ENCODE measurements around the gene NEMP2. TPM values are rescaled to one million over a fixed set of nuclear protein-coding genes. Genes with fewer than 3 reads are reported as not detected.

The NEMP2 gene
- total RNA-seq, result 6.4 TPM

- peak; percentile 92 for DNase-seq
These were observed at the start of gene NEMP2 for GRCh38 chr2:190534310-190535120. Gene NEMP2 (minus strand): TSS chr2:190534722. CDS start chr2:190534655, 67 bp downstream.

GRCh38 chr2:190583507-190584337 is 49.2 kb upstream of the NEMP2 start:
- peak; percentile 50 for DNase-seq

DNA sequence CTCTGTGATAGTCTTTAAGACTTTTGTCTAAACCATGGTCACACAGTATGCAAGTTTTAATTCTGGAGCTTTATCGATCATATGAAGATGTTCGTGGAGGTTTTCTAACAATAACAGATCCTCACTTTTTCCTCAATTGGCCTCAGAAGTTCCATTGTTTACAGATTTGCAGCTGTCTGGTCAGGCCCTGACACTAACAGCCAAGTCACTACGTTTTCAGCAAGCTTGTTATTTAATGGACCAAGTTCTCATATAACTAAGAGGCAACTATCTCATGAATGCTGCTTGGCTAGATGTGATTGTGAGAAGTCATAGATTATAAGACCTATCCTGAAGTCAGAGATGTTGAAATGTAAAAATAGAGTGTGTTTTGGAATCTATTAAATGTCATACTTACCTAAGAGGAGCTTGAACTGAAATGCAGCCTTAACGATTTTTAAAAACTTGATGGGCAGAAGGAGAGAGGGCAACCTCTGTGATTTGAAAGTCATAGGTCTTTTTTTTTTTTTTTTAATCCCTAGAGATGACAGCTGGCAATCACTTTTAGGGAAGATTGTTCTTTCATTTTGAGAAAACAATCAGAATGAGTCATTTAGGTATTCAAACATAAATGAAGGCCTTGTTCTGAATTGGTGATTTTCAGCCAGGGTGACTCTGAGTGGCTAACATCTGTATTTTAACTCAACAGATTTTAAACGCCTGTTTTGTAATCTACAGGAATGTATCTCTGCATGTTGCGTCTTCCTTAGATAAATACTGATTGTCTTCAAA is 48.4 kb upstream of the NEMP2 start:
- peak; percentile 44 for DNase-seq

- DNase-seq, result no peak
These were observed 47.5 kb upstream of the NEMP2 start for GRCh38 chr2:190582019-190582418.

DNA sequence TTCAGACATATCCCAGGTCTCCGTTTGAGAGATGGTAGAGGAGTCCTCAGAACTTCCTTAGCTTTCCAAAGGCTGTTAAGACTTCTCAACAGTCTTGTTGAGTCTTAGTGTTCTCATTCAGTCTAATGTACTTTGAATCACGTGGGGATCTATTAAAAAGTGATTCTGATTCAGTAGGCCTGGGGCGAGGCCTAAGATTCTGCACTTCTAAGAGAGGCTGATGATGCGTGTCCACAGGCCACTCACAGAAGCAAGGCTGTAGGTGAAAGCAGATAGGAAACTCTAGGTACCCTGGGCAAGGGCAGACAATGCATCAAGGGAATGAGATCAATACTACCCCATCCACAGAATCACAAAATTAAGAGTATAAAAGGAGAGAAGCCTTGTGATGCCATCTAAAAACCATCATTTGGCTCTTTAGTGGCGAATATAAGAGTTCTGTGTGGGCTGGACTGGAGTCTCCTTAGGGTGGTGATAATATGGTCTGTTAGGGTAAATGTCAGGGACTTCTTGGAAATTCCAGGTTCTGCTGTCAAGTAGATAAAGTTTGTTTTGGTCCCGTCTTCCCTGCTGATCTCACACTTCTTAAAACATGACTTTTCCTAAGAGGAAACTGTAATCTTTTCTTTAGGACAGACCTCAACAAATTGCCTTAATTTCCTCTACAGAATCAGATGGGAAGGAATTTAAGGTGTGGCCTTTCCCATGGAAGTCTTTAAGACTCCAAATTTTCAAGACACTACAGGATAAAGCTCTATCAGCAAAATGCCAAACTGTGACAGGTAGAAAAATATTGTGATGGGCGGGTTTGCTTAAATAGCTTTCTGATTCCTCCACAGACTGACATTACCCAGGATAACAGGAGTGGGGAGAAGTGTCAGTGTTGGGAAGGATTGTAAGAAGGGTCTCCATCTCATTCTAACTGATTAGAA is 45.7 kb upstream of the NEMP2 start:
- DNase-seq, result no peak

DNA sequence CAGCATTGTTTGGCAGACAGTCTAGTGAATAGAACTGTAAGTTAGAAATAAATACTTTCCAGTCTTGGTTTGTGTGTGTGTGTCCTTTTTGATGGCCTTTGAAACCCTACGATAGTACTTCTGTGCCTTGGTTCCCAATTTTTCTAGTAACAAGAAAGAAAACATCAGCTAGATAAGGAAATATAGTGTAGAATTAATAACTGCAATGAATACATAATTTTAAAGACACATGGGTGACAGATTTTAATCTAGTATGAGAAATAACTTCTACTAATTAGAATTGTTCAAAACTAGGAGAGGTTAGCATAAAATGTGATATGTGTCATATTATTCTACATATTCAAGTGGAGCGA is 44.5 kb upstream of the NEMP2 start:
- DNase-seq, result no peak

- peak; percentile 75 for DNase-seq
These were observed 43.9 kb upstream of the NEMP2 start for GRCh38 chr2:190578158-190579057.

DNA sequence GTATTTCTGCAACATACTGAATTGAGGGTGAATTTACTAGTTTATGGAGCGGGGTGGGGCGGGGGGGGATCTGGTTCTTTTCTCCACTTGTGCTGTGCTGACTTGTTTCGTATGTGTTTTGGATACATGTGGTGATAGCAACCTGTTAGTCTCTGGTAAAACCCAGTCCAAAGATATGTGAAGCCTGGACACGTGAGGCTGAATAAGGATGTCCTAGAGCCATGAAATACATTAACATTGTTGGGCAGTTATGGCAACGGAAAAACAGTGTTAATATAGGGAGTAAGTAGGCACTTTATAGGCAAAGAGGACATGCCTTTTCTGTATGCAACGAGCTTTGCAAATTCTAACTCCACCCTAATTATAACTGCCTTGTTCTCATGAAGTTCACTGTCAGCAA is 42.1 kb upstream of the NEMP2 start:
- peak; percentile 71 for DNase-seq

GRCh38 chr2:190575263-190575662 is 40.7 kb upstream of the NEMP2 start:
- DNase-seq, result no peak

DNA sequence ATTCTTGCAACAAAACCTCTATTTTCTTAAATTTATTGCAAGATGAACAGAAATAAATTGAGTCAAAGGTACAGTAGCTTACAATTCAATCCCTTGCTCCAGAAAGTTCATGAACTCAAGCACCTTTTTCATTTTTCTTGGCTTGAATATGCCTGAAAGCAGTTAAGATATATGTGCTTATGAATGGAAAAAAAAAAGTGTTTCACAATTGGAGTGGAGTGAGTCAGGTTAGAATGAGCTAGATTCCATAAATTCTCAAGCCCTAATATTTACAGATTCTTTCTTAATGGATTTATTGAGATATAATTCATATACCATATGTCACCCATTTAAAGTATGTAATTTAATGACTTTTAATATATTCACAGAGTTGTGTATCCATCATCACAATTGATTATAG is 39.6 kb upstream of the NEMP2 start:
- DNase-seq, result no peak

DNA sequence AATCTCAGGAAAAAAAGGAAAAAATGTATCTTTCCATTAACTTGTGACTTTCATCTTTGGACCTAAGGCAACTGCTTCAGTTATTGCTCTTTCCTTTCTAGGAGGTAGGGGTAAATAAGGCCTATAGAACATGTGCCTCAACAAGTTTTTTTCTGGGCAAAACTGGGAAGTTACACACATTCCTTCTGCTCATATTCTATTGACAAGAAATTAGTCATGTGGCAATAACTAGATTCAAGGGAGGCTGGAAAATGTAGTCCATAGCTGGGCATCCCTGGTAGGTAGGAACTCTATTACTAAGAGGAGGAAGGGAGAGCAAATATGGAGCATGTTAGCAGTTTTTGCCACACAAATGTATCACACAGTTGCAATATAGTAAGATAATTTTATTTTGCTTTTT is 37.7 kb upstream of the NEMP2 start:
- no peak for DNase-seq

DNA sequence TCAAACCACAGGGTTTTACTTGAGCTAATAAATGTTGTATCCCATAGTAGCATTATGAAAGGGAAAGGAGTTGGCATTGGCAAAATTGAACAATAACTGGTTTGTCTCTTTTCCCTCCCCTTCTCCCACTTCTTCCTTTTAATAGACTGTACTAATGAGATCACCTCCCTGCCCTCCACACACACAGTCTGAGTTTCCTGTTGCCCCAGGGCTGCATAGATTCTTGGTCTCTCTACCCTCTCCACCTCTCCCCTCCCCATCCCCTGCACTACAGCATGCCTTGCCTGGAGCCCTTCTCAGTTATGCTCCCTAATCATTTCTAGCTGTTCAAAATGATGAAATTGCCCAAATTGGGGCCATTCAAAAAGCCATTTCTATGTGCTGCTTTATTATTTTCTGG is 37.2 kb upstream of the NEMP2 start:
- DNase-seq, result no peak

GRCh38 chr2:190570871-190571270 is 36.3 kb upstream of the NEMP2 start:
- no peak for DNase-seq

GRCh38 chr2:190569994-190570755 is 35.7 kb upstream of the NEMP2 start:
- no peak for DNase-seq

DNA sequence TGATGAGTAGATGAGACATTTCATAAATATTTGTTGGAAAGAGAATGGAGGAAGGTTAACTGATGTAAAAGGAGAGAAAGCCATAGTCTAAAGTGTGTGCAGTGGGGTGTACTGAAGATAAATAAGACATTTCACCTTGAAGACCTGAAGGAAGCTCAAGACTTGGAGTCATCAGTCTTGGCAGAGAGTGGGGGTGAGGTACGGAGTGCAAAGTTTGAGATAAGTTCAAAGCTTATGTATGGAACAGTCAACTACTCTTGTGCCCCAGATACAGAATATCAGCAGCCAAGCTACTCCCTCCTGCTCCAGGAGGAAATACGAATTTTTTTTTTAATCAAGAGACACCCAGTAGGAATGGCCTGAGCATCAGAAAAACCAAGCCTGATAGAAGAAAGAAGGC is 30.3 kb upstream of the NEMP2 start:
- no peak for DNase-seq

GRCh38 chr2:190563646-190564045 is 29.1 kb upstream of the NEMP2 start:
- DNase-seq, result no peak

DNA sequence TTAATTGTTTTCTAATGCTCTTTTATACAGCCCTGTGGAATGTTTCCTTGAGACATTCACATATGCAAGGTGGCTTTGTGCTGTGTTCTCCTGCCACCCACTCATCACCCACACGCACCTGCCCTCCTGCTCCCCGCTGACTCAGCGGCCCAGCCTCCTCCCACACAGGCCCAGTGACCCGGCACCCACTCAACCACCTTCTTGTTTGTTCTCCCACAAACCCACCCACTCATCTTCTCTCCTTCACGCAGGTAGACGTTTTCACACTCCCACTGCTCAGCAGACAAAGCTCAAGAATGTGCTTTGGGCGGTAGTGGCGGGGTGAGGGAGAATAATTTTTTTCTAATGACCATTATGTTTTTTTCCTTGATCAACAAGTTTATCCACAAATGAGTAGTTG is 28.6 kb upstream of the NEMP2 start:
- no peak for DNase-seq

GRCh38 chr2:190562121-190562520 is 27.6 kb upstream of the NEMP2 start:
- peak; percentile 15 for DNase-seq

DNA sequence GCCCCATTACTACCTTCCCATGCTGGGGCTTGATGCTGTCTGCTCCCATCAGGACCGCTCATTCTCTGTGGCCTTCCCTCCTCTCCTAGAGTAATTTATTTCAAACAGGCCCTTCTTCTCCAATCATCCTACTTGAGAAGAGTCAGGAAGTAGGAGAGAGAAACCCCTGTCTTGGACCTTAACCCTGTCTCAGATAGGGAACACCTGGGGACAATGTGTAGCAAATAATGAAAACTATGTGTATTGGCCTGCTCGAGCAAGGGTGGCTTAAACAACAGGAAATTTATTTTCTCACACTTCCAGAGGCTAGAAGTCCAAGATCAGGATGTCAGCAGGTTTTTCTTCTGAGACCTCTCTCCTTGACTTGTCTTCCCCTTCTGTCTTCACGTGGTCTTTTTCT is 26.6 kb upstream of the NEMP2 start:
- DNase-seq, result no peak
